GM19455 (cell line): Measurements from ENCODE around the gene ZNF503.

Source experiments
- ATAC-seq: cut with Tn5 transposase; IDR thresholded peaks from one replicate; pipeline ENCODE4 v1.9.1; 2021; ENCODE audit not compliant: unreplicated experiment

ZNF503 gene

GRCh38 chr10:75401569-75402485 lies at the start of gene ZNF503:
Gene ZNF503, minus strand, starts transcription at chr10:75401764. Its CDS starts 345 bp downstream, at chr10:75401419.
- no peak for ATAC-seq

DNA sequence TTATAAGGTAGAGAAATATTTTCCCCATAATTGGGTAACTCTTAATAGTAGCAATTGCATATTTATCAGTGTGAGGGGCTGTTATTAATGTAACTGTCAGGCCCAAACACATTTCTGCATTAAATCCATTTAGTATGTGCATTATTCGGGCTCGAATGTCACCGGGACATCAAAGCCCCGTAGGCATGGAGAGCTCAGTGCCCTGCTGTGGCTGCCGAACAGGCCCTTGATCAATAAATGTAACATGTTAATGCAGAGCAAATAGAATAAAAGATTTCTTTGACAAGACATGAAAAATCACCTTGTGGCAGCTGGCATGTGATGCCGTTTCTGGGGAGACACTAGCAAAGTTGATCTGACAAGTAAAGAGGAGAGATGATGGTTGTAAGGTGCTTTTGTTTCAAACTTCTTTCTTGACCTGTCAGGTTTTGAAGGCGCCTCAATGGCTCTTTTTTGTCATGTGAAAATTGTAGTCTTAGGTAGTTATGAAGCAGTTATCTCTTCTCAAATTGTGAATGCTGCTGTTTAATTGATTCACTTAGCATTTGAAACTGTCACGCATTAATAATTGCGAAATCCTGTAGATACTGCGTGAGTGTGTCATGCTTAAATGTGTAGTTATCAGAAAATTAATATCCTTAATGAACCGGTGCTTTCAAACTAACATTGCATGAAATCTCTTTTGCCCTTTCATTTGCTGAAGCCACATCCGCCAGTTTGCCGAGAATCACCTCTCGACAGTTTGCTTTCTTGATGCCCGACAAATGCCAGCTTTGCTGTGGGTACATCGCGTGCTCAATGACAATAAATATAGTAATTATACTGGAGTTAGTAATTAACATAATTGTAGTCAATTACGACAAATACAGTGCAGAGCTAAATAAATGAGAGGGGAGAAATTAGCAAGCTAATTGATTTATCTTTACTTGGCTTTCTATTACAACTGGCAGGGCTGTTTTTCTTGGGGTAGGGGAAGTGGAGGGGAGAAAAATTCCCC lies 49.4 kb upstream of the ZNF503 start:
- no peak for ATAC-seq

GRCh38 chr10:75450075-75450445 lies 48.5 kb upstream of the ZNF503 start:
- ATAC-seq = no peak

GRCh38 chr10:75449382-75450074 lies 48.0 kb upstream of the ZNF503 start:
- no peak for ATAC-seq

DNA sequence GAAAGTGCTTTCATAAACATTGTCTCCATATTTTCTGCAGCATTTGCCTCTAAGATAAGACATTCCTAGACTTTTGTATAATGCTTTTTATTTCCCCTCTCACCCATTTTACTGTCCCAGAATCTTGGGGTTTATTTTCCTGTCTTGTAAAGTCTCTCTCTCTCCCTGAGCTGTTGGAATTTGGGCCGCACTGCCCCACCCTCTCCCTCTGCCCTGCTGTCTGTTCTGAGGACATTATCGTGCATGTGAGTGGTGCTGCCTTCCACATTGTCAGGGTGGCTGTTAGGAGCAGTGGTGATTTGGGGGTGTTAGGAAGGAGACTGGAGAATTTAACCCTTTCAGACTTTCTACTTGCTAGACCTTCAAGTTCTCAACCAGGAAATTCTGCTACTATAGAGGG lies 46.6 kb upstream of the ZNF503 start:
- ATAC-seq = no peak

- ATAC-seq = no peak
These were observed 44.9 kb upstream of the ZNF503 start for GRCh38 chr10:75446508-75446907.

- ATAC-seq = no peak
These were observed 43.3 kb upstream of the ZNF503 start for GRCh38 chr10:75444781-75445386.

DNA sequence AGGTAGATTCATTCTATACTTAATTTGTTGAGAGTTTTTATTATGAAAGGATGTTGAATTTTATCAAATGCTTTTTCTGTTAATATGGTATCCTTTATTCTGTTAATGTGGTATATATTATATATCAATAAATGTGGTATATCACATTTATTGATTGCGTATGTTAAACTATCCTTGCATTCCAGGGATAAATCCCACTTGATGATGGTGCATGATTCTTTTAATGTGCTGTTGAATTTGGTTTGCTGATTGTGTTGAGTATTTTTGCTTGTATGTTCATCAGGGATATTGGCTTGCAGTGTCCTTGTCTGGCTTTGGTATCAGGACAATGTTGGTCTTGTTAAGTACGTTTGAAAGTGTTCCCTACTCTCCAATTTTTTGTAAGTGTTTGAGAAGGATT lies 41.8 kb upstream of the ZNF503 start:
- no peak for ATAC-seq

DNA sequence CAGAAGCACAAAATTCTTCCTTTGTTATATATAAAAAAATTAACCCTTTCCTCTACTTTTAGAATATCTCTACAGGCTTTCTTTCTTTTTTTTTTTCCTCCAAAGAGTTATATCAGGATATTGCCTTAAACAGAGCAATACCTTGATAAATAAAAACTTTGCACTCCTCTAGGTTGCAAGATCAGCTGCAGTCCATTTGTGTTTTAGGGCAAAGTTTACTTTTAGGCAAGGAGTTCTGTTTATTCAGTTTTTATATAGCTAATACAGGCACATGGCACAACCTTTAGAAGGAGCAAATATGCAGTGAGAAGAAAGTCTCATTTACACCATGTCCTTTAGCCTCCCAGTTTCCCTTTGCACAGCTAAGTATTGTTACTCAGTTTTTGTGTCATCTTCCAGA lies 40.1 kb upstream of the ZNF503 start:
- ATAC-seq = no peak

GRCh38 chr10:75441196-75441595 lies 39.6 kb upstream of the ZNF503 start:
- no peak for ATAC-seq

- ATAC-seq = no peak
These were observed 38.8 kb upstream of the ZNF503 start for GRCh38 chr10:75440271-75440793.

- ATAC-seq = no peak
These were observed 38.2 kb upstream of the ZNF503 start for GRCh38 chr10:75439811-75440210.

GRCh38 chr10:75438275-75438674 lies 36.7 kb upstream of the ZNF503 start:
- ATAC-seq = no peak

GRCh38 chr10:75437693-75438092 lies 36.1 kb upstream of the ZNF503 start:
- ATAC-seq = no peak

- ATAC-seq = no peak
These were observed 35.3 kb upstream of the ZNF503 start for GRCh38 chr10:75436896-75437295.

- ATAC-seq = no peak
These were observed 33.7 kb upstream of the ZNF503 start for GRCh38 chr10:75435291-75435690.

- no peak for ATAC-seq
These were observed 32.7 kb upstream of the ZNF503 start for GRCh38 chr10:75434291-75434690.

DNA sequence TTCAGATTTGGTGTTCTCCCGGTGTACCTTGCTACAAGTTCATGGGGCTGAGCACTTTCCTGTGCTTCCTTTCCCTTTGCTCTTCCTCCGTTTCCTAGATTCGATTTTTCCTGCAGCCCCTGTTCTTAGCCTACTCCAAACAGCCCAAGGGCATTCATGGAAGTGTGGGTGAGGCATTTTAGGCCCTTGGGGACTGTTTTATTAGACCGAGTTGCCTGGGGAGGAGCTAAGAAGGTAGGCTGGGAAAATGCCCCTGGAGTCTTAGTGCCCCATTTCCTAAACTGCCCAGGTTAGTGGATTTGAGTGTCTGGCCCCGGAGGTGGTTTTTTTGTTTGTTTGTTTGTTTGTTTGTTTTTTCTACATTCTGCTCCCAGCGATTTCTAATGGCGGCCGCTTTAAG lies 31.7 kb upstream of the ZNF503 start:
- no peak for ATAC-seq

DNA sequence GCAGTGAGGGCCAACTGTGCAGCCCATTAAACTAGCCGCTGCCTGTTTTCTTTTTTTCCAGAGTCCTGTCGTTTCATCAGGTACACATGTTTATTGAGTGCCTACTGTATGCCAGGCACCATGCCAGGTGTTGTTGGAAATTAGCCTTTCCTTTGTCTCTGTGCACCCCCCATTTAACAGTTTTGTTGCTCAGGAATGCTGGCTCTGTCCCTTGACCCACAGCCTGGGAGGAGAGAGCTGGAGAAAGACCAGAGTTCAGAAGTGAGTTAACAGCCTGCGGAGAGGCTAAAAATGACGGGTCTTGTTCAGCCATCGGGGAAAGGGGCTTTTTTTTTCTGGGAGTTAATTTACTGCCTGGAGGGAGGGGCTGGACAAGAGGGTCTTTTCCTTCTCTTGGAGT lies 31.2 kb upstream of the ZNF503 start:
- no peak for ATAC-seq

GRCh38 chr10:75432176-75432575 lies 30.6 kb upstream of the ZNF503 start:
- ATAC-seq = no peak
